ENCODE measurements around the gene TMEM213. TPM values are rescaled to one million over a fixed set of nuclear protein-coding genes. Genes with fewer than 3 reads are reported as not detected.

The TMEM213 gene
- total and polyA plus RNA-seq, 2 experiments from 2014 or later = not detected

DNA sequence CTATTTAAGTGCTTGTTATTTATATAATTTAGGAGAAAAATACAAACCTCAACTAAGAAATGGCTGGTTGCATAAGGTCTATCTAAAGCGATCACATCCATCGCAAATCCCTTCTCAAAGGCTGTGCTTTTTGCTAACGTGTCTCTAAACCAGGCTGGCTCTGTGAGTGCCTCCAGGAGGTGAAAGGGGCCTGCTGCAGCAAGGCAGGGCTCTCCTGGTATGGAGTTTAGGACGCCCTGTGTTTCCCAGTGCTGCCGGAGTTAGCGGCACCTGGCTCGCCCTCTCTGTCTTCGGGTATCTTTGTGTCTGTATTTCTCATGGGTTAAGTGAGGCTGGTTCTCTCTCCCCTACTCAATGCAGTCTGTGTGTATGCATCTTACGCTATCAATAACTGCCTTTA, 68.6 kb downstream of the TMEM213 start:
- peaks cover 7% of the 10 kb centered on the region for H3K4me1 ChIP-seq (ENCODE audit: insufficient read depth)
- no peak for DNase-seq
- H3K4me3 ChIP-seq = no peak overlapping the region
- H4K20me1 ChIP-seq (ENCODE audit: insufficient read depth) = no peaks in the 10 kb centered on the region
- no peaks in the 10 kb centered on the region for H3K9me2 ChIP-seq (ENCODE audit: insufficient read depth)
- H3K9ac ChIP-seq = no peak overlapping the region
- no peaks in the 10 kb centered on the region for H3K9me3 ChIP-seq (ENCODE audit: low read depth)
- H3K36me3 ChIP-seq (ENCODE audit: low read depth) = no peaks in the 10 kb centered on the region; the same call in 1 of the 2 replicates
- in situ Hi-C loops (cut with MboI) = no loop called here
- no peak overlapping the region for H3K27ac ChIP-seq
- H3F3A ChIP-seq (ENCODE audit: insufficient read depth) = peaks cover 21% of the 10 kb centered on the region; the same call in 1 of the 2 replicates
- TF ChIP-seq EZH2 (IDR thresholded peaks at IDR 0.05; ENCODE audit: insufficient read depth, poor library complexity, severe bottlenecking) (no peak), EZH2phosphoT487 (IDR thresholded peaks at IDR 0.05; ENCODE audit: insufficient read depth, low read depth) (no peak)
- WGBS, 2 experiments (ENCODE audit: low coverage in 1 of 2, low lambda C conversion rate in 2 of 2, missing lambda C conversion rate in 2 of 2) = 96 to 97% methylated on average over 9 of the region's 9 CpGs
- H3K4me2 ChIP-seq (ENCODE audit: unreplicated experiment) = no peak overlapping the region
- H3K79me2 ChIP-seq (ENCODE audit: insufficient read depth) = no peaks in the 10 kb centered on the region
- no peaks in the 10 kb centered on the region for H3K27me3 ChIP-seq (replicated peaks; ENCODE audit: insufficient read depth)
- H2AFZ ChIP-seq = no peak overlapping the region

GRCh38 chr7:138867744-138868143, 70.0 kb downstream of the TMEM213 start:
- Histone ChIP-seq H3K9me3 (ENCODE audit: low read depth) (no peaks in the 10 kb centered on the region), H3K36me3 (ENCODE audit: low read depth) (no peaks in the 10 kb centered on the region; the same call in 1 of the 2 replicates), H3K27ac (no peak overlapping the region), H3K79me2 (ENCODE audit: insufficient read depth) (no peaks in the 10 kb centered on the region), H2AFZ (no peak overlapping the region), H4K20me1 (ENCODE audit: insufficient read depth) (no peaks in the 10 kb centered on the region), H3K4me1 (ENCODE audit: insufficient read depth) (peaks cover 15% of the 10 kb centered on the region), H3F3A (ENCODE audit: insufficient read depth) (peaks cover 30% of the 10 kb centered on the region), H3K9ac (no peak overlapping the region), H3K4me3 (no peak overlapping the region), H3K27me3 (replicated peaks; ENCODE audit: insufficient read depth) (no peaks in the 10 kb centered on the region), H3K4me2 (ENCODE audit: unreplicated experiment) (no peak overlapping the region), H3K9me2 (ENCODE audit: insufficient read depth) (no peaks in the 10 kb centered on the region)
- no peak for DNase-seq
- in situ Hi-C loops (cut with MboI) = no loop called here
- WGBS, 2 experiments (ENCODE audit: low coverage in 1 of 2, low lambda C conversion rate in 2 of 2, missing lambda C conversion rate in 2 of 2) = 94 to 95% methylated on average over 19 of the region's 19 CpGs
- TF ChIP-seq EZH2phosphoT487 (IDR thresholded peaks at IDR 0.05; ENCODE audit: insufficient read depth, low read depth) = no peak
- TF ChIP-seq EZH2 (IDR thresholded peaks at IDR 0.05; ENCODE audit: insufficient read depth, poor library complexity, severe bottlenecking) = no peak

DNA sequence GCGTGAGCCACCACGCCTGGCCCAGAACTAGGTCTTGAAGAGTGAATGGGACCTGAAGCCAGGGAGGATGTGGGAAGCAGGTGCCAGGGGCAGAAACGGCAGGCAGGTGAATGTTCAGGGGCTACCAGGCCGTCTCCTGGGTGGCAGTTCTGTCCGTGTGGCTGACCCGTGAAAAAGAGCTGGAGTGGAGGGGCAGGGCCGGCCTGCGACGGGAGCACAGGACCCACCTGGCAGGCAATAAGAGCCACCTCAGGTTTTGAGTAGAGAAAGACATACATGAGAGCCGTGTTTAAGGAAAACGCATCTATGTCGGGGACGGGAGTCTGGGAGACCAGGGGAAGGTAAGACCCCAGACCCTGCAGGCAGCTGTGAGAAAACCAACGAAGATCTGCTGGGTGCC, 70.9 kb downstream of the TMEM213 start:
- no peaks in the 10 kb centered on the region for H4K20me1 ChIP-seq (ENCODE audit: insufficient read depth)
- WGBS, 2 experiments (ENCODE audit: low coverage in 1 of 2, low lambda C conversion rate in 2 of 2, missing lambda C conversion rate in 2 of 2) = 92% methylated on average over 14 of the region's 14 CpGs

DNA sequence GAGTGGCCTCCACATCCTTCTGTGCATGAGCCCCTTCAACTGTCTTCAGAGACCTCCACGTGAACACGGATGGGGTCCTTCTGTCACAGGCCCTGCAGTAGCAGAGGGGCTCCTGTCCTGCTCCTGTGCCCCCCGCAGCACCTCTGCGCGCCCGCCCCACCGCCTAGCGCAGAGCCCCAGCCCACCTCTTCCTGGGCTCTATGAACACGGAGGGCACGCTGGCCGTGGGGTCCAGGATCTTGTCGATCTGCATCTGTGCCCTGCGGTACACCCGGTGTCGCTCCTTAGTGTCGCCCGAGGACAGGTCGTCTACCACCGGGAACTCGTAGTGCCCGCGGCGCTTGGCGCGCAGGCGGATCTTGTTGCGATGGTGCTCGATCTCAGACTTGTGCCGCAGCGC, 71.6 kb downstream of the TMEM213 start:
- H4K20me1 ChIP-seq (ENCODE audit: insufficient read depth) = no peaks in the 10 kb centered on the region
- no peak overlapping the region for H2AFZ ChIP-seq
- TF ChIP-seq EZH2 (IDR thresholded peaks at IDR 0.05; ENCODE audit: insufficient read depth, poor library complexity, severe bottlenecking) = no peak
- no peak for TF ChIP-seq EZH2phosphoT487 (IDR thresholded peaks at IDR 0.05; ENCODE audit: insufficient read depth, low read depth)
- H3K4me1 ChIP-seq (ENCODE audit: insufficient read depth) = peaks cover 13% of the 10 kb centered on the region
- no peaks in the 10 kb centered on the region for H3K27me3 ChIP-seq (replicated peaks; ENCODE audit: insufficient read depth)
- H3K36me3 ChIP-seq (ENCODE audit: low read depth) = no peaks in the 10 kb centered on the region; the same call in 1 of the 2 replicates
- no peaks in the 10 kb centered on the region for H3K79me2 ChIP-seq (ENCODE audit: insufficient read depth)
- DNase-seq = no peak
- WGBS, 2 experiments (ENCODE audit: low coverage in 1 of 2, low lambda C conversion rate in 2 of 2, missing lambda C conversion rate in 2 of 2) = 98 to 99% methylated on average over 23 to 30 of the region's 30 CpGs
- in situ Hi-C loops (cut with MboI) = no loop called here
- H3K4me3 ChIP-seq = no peak overlapping the region
- peaks cover 28% of the 10 kb centered on the region for H3F3A ChIP-seq (ENCODE audit: insufficient read depth)
- no peak overlapping the region for H3K9ac ChIP-seq
- H3K9me2 ChIP-seq (ENCODE audit: insufficient read depth) = no peaks in the 10 kb centered on the region
- no peak overlapping the region for H3K27ac ChIP-seq
- no peaks in the 10 kb centered on the region for H3K9me3 ChIP-seq (ENCODE audit: low read depth)
- H3K4me2 ChIP-seq (ENCODE audit: unreplicated experiment) = no peak overlapping the region

More for the DNA sequence above, 70.9 kb downstream of the TMEM213 start:
- TF ChIP-seq EZH2 (IDR thresholded peaks at IDR 0.05; ENCODE audit: insufficient read depth, poor library complexity, severe bottlenecking) = no peak
- TF ChIP-seq EZH2phosphoT487 (IDR thresholded peaks at IDR 0.05; ENCODE audit: insufficient read depth, low read depth) = no peak
- H3K9me2 ChIP-seq (ENCODE audit: insufficient read depth) = no peaks in the 10 kb centered on the region
- no peaks in the 10 kb centered on the region for H3K9me3 ChIP-seq (ENCODE audit: low read depth)
- no peak overlapping the region for H3K27ac ChIP-seq
- H3K9ac ChIP-seq = no peak overlapping the region
- H3F3A ChIP-seq (ENCODE audit: insufficient read depth) = peaks cover 31% of the 10 kb centered on the region
- DNase-seq = no peak
- in situ Hi-C loops (cut with MboI) = no loop called here
- no peak overlapping the region for H3K4me2 ChIP-seq (ENCODE audit: unreplicated experiment)
- no peaks in the 10 kb centered on the region; the same call in 1 of the 2 replicates for H3K36me3 ChIP-seq (ENCODE audit: low read depth)
- no peaks in the 10 kb centered on the region for H3K79me2 ChIP-seq (ENCODE audit: insufficient read depth)
- H3K4me3 ChIP-seq = no peak overlapping the region
- H3K4me1 ChIP-seq (ENCODE audit: insufficient read depth) = peaks cover 18% of the 10 kb centered on the region
- no peak overlapping the region for H2AFZ ChIP-seq
- H3K27me3 ChIP-seq (replicated peaks; ENCODE audit: insufficient read depth) = no peaks in the 10 kb centered on the region
